Measurements from ENCODE around the gene SASH1.

SASH1 gene

DNA sequence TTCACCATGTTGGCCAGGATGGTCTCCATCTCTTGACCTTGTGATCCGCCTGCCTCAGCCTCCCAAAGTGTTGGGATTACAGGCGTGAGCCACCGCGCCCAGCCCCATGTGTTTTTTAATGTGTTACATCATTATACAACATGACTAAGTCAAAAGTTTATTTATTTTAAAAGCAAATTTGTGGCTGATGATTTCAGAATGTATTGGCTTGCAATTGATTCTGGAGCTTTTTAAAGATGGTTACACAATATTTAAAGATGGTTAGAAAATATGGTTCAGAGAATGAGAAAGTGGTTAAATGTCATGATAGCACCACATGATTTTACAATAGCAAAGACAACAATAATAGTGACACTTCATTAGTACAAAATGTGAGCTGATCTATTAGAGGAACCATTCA is 80.5 kb downstream of the SASH1 start:
- no peak for TF ChIP-seq CTCF (IDR thresholded peaks at IDR 0.05; ENCODE audit: control extremely low read depth, extremely low read depth, low read depth, missing control alignments)
- DNase-seq (ENCODE audit: extremely low spot score): no peak
- ChIA-PET POLR2A (no interaction called here), CTCF (no interaction called here)

DNA sequence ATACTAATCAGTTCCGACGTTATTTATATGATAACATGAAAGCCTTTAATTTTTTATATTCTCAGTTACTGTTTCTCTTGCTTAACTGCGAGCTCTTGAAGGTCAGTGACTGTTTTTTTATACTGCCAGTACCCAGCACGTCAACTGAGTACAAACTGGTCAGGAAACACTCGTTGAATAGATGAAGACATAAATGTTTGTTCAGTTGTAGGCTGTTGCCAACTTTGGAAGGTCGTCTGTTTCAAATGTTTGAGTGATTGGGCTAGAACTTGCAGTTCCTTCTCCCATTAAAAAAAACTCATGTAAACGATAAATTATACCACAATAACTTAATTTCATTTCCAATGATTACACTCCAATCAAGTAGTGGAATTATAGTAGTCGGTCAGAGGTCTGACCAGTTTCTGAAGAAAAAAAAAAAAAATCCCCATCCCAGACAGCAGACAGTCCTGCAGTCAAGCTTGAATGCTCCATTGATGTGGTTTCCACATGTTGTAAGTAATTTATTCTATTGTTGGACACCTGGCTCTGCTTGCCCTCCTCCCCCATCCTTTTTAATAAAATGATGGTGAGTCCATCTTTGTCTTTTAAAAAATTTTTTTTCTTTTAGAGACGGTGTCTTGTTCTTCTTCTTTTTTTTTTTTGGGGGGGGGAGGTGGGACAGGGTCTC is 81.1 kb downstream of the SASH1 start:
- POLR2A ChIA-PET: no interaction called here

DNA sequence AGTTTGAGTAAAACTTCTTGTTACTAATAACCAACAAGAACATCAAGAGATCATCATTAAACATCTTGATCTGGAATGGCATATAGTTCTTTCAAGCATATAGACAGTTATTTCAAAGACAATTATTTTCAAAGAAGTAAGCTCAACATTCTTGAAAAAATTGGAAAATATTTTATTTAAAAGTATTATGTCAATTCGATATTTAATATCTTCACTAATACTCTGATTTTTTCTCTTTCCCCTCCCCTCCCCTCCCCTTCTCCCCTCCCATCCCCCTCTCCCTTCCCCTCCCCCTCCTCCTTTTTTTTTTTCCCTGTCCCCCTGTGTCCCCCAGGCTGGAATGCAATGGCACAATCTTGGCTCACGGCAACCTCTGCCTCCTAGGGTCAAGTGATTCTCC is 82.8 kb downstream of the SASH1 start:
- no peak for DNase-seq (ENCODE audit: extremely low spot score)
- ChIA-PET POLR2A (no interaction called here), CTCF (interaction anchor here (1.3 kb wide), 1 partner anchor 11 kb away, joined by 4 read pairs; no protein-coding TSS in a partner anchor)
- no peak for TF ChIP-seq CTCF (IDR thresholded peaks at IDR 0.05; ENCODE audit: control extremely low read depth, extremely low read depth, low read depth, missing control alignments)

More for the DNA sequence above, 81.1 kb downstream of the SASH1 start:
- CTCF ChIA-PET: interaction anchor here (1.0 kb wide), 1 partner anchor 9 kb away, joined by 3 read pairs; no protein-coding TSS in a partner anchor
- no peak for DNase-seq (ENCODE audit: extremely low spot score)
- no peak for TF ChIP-seq CTCF (IDR thresholded peaks at IDR 0.05; ENCODE audit: control extremely low read depth, extremely low read depth, low read depth, missing control alignments)

DNA sequence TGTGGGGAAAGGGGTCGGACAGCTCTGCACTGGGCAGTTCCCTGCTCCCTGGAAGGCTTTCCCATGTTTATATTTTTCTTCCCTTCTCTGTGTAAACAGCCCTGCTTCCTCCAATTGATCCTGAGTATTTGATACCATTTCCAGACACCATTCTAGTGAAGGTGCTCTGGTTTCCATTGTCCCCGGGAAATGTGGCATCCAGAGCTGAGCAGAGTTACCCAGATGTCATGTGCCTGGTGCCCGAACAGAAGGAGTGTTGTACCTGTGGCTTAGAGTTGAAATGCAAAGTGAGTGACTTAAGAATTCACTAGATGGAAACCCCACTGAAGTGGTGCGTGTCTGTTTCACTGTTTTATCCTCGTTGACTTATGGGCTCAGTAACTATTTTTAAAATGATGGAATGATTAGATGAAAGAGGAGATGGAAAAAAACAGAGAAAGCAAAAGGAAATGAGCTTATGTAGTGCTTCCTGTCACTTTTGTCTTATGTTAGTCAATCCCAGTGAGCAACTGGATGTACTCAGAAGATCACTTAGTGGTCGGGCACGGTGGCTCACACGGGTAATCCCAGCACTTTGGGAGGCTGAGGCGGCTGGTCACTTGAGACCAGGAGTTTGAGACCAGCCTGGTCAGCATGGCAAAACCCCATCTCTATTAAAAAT is 83.8 kb downstream of the SASH1 start:
- no peak for TF ChIP-seq CTCF (IDR thresholded peaks at IDR 0.05; ENCODE audit: control extremely low read depth, extremely low read depth, low read depth, missing control alignments)
- CTCF ChIA-PET: no interaction called here
- POLR2A ChIA-PET: no interaction called here
- no peak for DNase-seq (ENCODE audit: extremely low spot score)

DNA sequence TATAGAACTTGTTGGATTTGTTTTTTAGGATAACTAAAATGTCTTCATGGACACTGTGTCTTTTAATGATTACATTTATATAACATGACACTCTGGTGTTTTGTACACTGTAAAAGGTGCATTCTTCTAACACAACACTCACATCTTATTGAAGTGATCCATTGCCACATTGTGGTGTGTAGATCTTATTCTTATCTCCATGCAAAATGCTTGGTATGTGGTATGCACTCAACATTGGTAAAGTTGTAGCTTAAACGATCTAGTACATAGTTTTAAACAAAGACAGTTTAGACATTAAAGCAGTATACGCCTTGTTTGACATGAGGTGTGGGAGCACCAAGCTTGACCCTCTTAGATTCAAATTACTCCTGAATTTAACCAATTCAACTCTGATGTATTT is 84.7 kb downstream of the SASH1 start:
- no peak for TF ChIP-seq CTCF (IDR thresholded peaks at IDR 0.05; ENCODE audit: control extremely low read depth, extremely low read depth, low read depth, missing control alignments)
- DNase-seq (ENCODE audit: extremely low spot score): no peak
- POLR2A ChIA-PET: no interaction called here
- CTCF ChIA-PET: interaction anchor here (1.2 kb wide), 1 partner anchor 15 kb away, joined by 3 read pairs; no protein-coding TSS in a partner anchor

DNA sequence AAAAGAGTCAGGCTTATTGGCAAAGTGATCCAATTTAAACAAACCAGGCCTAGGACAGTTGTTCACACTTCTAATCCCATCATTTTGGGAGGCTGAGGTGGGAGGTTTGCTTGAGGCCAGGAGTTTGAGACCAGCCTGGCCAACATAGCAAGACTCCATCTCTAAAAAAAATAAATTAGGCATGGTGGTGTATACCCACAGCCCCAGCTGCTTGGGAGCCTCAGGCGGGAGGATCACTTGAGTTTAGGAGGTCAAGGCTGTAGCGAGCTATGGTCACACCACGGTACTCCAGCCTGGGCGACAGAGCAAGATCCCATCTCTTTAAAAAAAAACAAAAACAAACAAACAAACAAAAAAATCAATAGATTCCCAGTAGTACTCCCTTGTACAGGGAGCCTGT is 86.8 kb downstream of the SASH1 start:
- no peak for DNase-seq (ENCODE audit: extremely low spot score)
- TF ChIP-seq CTCF (IDR thresholded peaks at IDR 0.05; ENCODE audit: control extremely low read depth, extremely low read depth, low read depth, missing control alignments): no peak
- ChIA-PET CTCF (interaction anchor here (1.5 kb wide), 1 partner anchor 10 kb away, joined by 3 read pairs; no protein-coding TSS in a partner anchor), POLR2A (no interaction called here)

Measured in GM10248 (cell line).